Stomach (tissue), 4 donors: ENCODE measurements around the gene LARGE1.

Experiments
- CTCF ChIP-seq, 7 experiments: fragments of 450-650 bp in 4 of 7; fragments of 200-600 bp in 3 of 7; sonication (generic) in 3 of 7; IDR thresholded peaks; one replicate each; pipeline ENCODE4 v1.5.1; 2016 to 2019; ENCODE audit warnings: antibody characterized with exemption in 7 of 7, control low read depth in 2 of 7, mild to moderate bottlenecking in 1 of 7
- POLR2A ChIP-seq, 4 donors: fragments of 450-650 bp; IDR thresholded peaks; one replicate each; pipeline ENCODE4 v1.6.1; 2016; ENCODE audit warnings: antibody characterized with exemption in 4 of 4, control low read depth in 2 of 4, mild to moderate bottlenecking in 1 of 4, moderate library complexity in 1 of 4

- TF ChIP-seq CTCF (IDR thresholded peaks at IDR 0.05) (no peak), POLR2A (IDR thresholded peaks at IDR 0.05) (no peak)
Observed at GRCh38 chr22:33529424-33530113, 390.7 kb downstream of the LARGE1 start.
